Fibroblast of lung (primary cell): ENCODE results near the gene LHX4.

Experiments used
- CTCF ChIP-seq, 2 donors: IDR thresholded peaks in 1 of 2; conservative IDR thresholded peaks in 1 of 2; 1 replicate in 1 of 2; 2 replicates in 1 of 2; pipeline ENCODE4 v1.5.1; 2011 to 2012; ENCODE audit warnings: low read length in 2 of 2, control low read depth in 1 of 2, inconsistent platforms in 1 of 2, low read depth in 1 of 2, mild to moderate bottlenecking in 1 of 2
- EZH2 ChIP-seq: IDR thresholded peaks from 2 replicates; pipeline ENCODE4 v1.5.1; 2012; ENCODE audit warnings: low read length, control low read depth, mild to moderate bottlenecking; ENCODE audit errors: missing control alignments

GRCh38 chr1:180256341-180257027, 26.4 kb downstream of the LHX4 start:
- TF ChIP-seq CTCF (conservative IDR thresholded peaks at IDR 0.05 in 1 of 2, IDR thresholded peaks at IDR 0.05 in 1 of 2; ENCODE audit: low read depth in 1 of 2, low read length in 2 of 2) = no peak
- TF ChIP-seq EZH2 = no peak
